ENCODE results near the gene FILIP1.

Gene FILIP1

GRCh38 chr6:75345413-75345812, 148.2 kb downstream of the FILIP1 start:
- Histone ChIP-seq H3K9me3 (ENCODE audit: insufficient read depth, low read length, severe bottlenecking) (no peaks in the 10 kb centered on the region), H3K79me2 (ENCODE audit: insufficient read depth, low read length) (no peaks in the 10 kb centered on the region), H3K27ac (ENCODE audit: low read length) (no peak overlapping the region), H3K4me3 (ENCODE audit: low read depth in 1 of 2, low read length in 2 of 2) (no peak overlapping the region), H2AFZ (ENCODE audit: low read depth, low read length) (no peak overlapping the region), H3K4me2 (ENCODE audit: insufficient read depth, low read length) (no peak overlapping the region), H3K4me1 (ENCODE audit: insufficient read depth, low read length) (no peaks in the 10 kb centered on the region), H3K9ac (ENCODE audit: low read depth, low read length) (no peak overlapping the region), H3K36me3 (ENCODE audit: insufficient read depth, low read length) (no peaks in the 10 kb centered on the region), H4K20me1 (ENCODE audit: insufficient read depth, low read length) (no peaks in the 10 kb centered on the region), H3K27me3 (ENCODE audit: insufficient read depth, low read length, poor library complexity) (peaks cover 2% of the 10 kb centered on the region)
- ATAC-seq (ENCODE audit: insufficient read depth, low read depth) = no peak
- TF ChIP-seq CTCF (IDR thresholded peaks at IDR 0.05; ENCODE audit: borderline replicate concordance, extremely low read depth, low read length, poor library complexity, severe bottlenecking) (no peak), EZH2 (IDR thresholded peaks at IDR 0.05; ENCODE audit: borderline replicate concordance, low read depth, low read length, severe bottlenecking) (no peak)
- DNase-seq = no peak

- no peak for TF ChIP-seq EZH2 (IDR thresholded peaks at IDR 0.05; ENCODE audit: borderline replicate concordance, low read depth, low read length, severe bottlenecking)
- TF ChIP-seq CTCF (IDR thresholded peaks at IDR 0.05; ENCODE audit: borderline replicate concordance, extremely low read depth, low read length, poor library complexity, severe bottlenecking) = no peak
- Histone ChIP-seq H3K4me3 (ENCODE audit: low read depth in 1 of 2, low read length in 2 of 2) (no peak overlapping the region), H3K36me3 (ENCODE audit: insufficient read depth, low read length) (no peaks in the 10 kb centered on the region)
Observed at GRCh38 chr6:75344455-75344854, 149.1 kb downstream of the FILIP1 start.

GRCh38 chr6:75344021-75344420, 149.6 kb downstream of the FILIP1 start:
- no peaks in the 10 kb centered on the region for H3K4me1 ChIP-seq (ENCODE audit: insufficient read depth, low read length)
- no peak overlapping the region for H2AFZ ChIP-seq (ENCODE audit: low read depth, low read length)

More at GRCh38 chr6:75344455-75344854, 149.1 kb downstream of the FILIP1 start:
- Histone ChIP-seq H3K27me3 (ENCODE audit: insufficient read depth, low read length, poor library complexity) (peaks cover 2% of the 10 kb centered on the region), H3K27ac (ENCODE audit: low read length) (no peak overlapping the region), H4K20me1 (ENCODE audit: insufficient read depth, low read length) (no peaks in the 10 kb centered on the region), H3K4me2 (ENCODE audit: insufficient read depth, low read length) (no peak overlapping the region), H3K4me1 (ENCODE audit: insufficient read depth, low read length) (no peaks in the 10 kb centered on the region), H3K9ac (ENCODE audit: low read depth, low read length) (no peak overlapping the region), H3K79me2 (ENCODE audit: insufficient read depth, low read length) (no peaks in the 10 kb centered on the region), H2AFZ (ENCODE audit: low read depth, low read length) (no peak overlapping the region), H3K9me3 (ENCODE audit: insufficient read depth, low read length, severe bottlenecking) (no peaks in the 10 kb centered on the region)
- no peak for ATAC-seq (ENCODE audit: insufficient read depth, low read depth)
- DNase-seq = no peak

More at GRCh38 chr6:75344021-75344420, 149.6 kb downstream of the FILIP1 start:
- TF ChIP-seq CTCF (IDR thresholded peaks at IDR 0.05; ENCODE audit: borderline replicate concordance, extremely low read depth, low read length, poor library complexity, severe bottlenecking) = no peak
- no peak for TF ChIP-seq EZH2 (IDR thresholded peaks at IDR 0.05; ENCODE audit: borderline replicate concordance, low read depth, low read length, severe bottlenecking)
- no peaks in the 10 kb centered on the region for H3K79me2 ChIP-seq (ENCODE audit: insufficient read depth, low read length)
- no peaks in the 10 kb centered on the region for H3K36me3 ChIP-seq (ENCODE audit: insufficient read depth, low read length)
- H3K4me2 ChIP-seq (ENCODE audit: insufficient read depth, low read length) = no peak overlapping the region
- DNase-seq (no peak), ATAC-seq (ENCODE audit: insufficient read depth, low read depth) (no peak)
- H3K27ac ChIP-seq (ENCODE audit: low read length) = no peak overlapping the region
- peaks cover 2% of the 10 kb centered on the region for H3K27me3 ChIP-seq (ENCODE audit: insufficient read depth, low read length, poor library complexity)
- H3K4me3 ChIP-seq (ENCODE audit: low read depth in 1 of 2, low read length in 2 of 2) = no peak overlapping the region
- no peaks in the 10 kb centered on the region for H4K20me1 ChIP-seq (ENCODE audit: insufficient read depth, low read length)
- no peaks in the 10 kb centered on the region for H3K9me3 ChIP-seq (ENCODE audit: insufficient read depth, low read length, severe bottlenecking)
- H3K9ac ChIP-seq (ENCODE audit: low read depth, low read length) = no peak overlapping the region

Data from DND-41 (cell line).